HCT116 (cell line): ENCODE data around the gene SCAMP1.

Source experiments
- FOSL1 ChIP-seq: IDR thresholded peaks from 2 replicates; pipeline ENCODE4 v1.6.1; 2012; ENCODE audit warnings: low read depth
- JUND ChIP-seq: IDR thresholded peaks from 2 replicates; pipeline ENCODE4 v1.6.1; 2012
- POLR2AphosphoS5 ChIP-seq: IDR thresholded peaks from 2 replicates; pipeline ENCODE4 v1.6.1; 2011; ENCODE audit warnings: mild to moderate bottlenecking, low read depth, low read length, moderate library complexity
- RAD21 ChIP-seq: IDR thresholded peaks from 2 replicates; pipeline ENCODE4 v1.6.1; 2012; ENCODE audit warnings: low read depth, mild to moderate bottlenecking
- SP1 ChIP-seq: IDR thresholded peaks from 2 replicates; pipeline ENCODE4 v1.6.1; 2012; ENCODE audit warnings: low read depth
- SRF ChIP-seq: IDR thresholded peaks from 2 replicates; pipeline ENCODE4 v1.6.1; 2012; ENCODE audit warnings: low read depth
- TCF7L2 ChIP-seq: IDR thresholded peaks from 2 replicates; pipeline ENCODE4 v1.7.0; 2011; ENCODE audit warnings: borderline replicate concordance, inconsistent platforms; ENCODE audit not compliant: insufficient read depth, insufficient read length; ENCODE audit errors: extremely low read depth
- YY1 ChIP-seq: IDR thresholded peaks from 2 replicates; pipeline ENCODE4 v1.6.1; 2011; ENCODE audit warnings: low read length, low read depth, moderate library complexity, mild to moderate bottlenecking; ENCODE audit not compliant: insufficient replicate concordance; ENCODE audit errors: extremely low read depth
- ZNF274 ChIP-seq: fragments of 200-500 bp; sonication (Bioruptor generic); IDR thresholded peaks from 2 replicates; pipeline ENCODE4 v1.6.1; 2014; ENCODE audit warnings: mild to moderate bottlenecking, low read depth, low read length, inconsistent platforms
- TF ChIP-seq, protein P1 (sequence below), 3 experiments: fragments of 200-600 bp in 1 of 3; sonication (generic) in 1 of 3; IDR thresholded peaks in 2 of 3; conservative IDR thresholded peaks in 1 of 3; 2 replicates each; pipeline ENCODE4 v1.5.1; 2012 to 2017; ENCODE audit warnings: low read depth in 2 of 3, low read length in 2 of 3, antibody characterized with exemption in 1 of 3, borderline replicate concordance in 1 of 3, control low read depth in 1 of 3, mild to moderate bottlenecking in 1 of 3, mixed read lengths in 1 of 3, mixed run types in 1 of 3, moderate library complexity in 1 of 3; ENCODE audit not compliant: insufficient read depth in 1 of 3
- TF ChIP-seq, protein P2 (sequence below): IDR thresholded peaks from 2 replicates; pipeline ENCODE4 v1.6.1; 2012

DNA sequence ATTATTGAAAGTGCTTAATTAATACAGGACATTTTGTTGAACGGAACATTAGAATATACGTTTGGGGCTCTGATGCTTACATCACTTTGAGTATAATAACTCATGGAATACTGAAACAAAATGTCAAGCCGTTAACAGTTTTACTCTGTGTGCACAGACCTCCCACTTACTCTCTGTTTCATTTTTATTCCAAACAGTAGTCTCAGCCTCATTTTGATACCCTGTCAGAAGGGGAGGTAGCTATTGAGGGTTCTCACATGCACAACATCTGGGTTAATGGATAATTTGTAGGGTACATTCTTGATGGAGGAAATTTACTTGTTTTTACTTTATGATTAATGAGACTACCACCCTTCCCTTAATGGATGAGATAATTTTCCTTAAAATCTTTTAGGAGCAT is 59.0 kb downstream of the SCAMP1 start:
- TF ChIP-seq SRF = no peak
- TF ChIP-seq, protein P1, sequence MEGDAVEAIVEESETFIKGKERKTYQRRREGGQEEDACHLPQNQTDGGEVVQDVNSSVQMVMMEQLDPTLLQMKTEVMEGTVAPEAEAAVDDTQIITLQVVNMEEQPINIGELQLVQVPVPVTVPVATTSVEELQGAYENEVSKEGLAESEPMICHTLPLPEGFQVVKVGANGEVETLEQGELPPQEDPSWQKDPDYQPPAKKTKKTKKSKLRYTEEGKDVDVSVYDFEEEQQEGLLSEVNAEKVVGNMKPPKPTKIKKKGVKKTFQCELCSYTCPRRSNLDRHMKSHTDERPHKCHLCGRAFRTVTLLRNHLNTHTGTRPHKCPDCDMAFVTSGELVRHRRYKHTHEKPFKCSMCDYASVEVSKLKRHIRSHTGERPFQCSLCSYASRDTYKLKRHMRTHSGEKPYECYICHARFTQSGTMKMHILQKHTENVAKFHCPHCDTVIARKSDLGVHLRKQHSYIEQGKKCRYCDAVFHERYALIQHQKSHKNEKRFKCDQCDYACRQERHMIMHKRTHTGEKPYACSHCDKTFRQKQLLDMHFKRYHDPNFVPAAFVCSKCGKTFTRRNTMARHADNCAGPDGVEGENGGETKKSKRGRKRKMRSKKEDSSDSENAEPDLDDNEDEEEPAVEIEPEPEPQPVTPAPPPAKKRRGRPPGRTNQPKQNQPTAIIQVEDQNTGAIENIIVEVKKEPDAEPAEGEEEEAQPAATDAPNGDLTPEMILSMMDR (IDR thresholded peaks at IDR 0.05 in 2 of 3, conservative IDR thresholded peaks at IDR 0.05 in 1 of 3; ENCODE audit: borderline replicate concordance in 1 of 3, insufficient read depth in 1 of 3, low read depth in 2 of 3, low read length in 2 of 3) = no peak
- no peak for TF ChIP-seq RAD21
- no peak for TF ChIP-seq YY1
- TF ChIP-seq, protein P2, sequence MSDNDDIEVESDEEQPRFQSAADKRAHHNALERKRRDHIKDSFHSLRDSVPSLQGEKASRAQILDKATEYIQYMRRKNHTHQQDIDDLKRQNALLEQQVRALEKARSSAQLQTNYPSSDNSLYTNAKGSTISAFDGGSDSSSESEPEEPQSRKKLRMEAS = no peak
- TF ChIP-seq ZNF274 = no peak
- no peak for TF ChIP-seq POLR2AphosphoS5
- no peak for TF ChIP-seq JUND
- TF ChIP-seq FOSL1 = no peak
- TF ChIP-seq TCF7L2 = no peak
- no peak for TF ChIP-seq SP1
